ENCODE measurements around the gene CTSG.
"Not testable (repeated sequence)": the region's sequence is repeated elsewhere in the genome, so short reads cannot be mapped to it uniquely, and the experiment has no call there.

Gene CTSG

DNA sequence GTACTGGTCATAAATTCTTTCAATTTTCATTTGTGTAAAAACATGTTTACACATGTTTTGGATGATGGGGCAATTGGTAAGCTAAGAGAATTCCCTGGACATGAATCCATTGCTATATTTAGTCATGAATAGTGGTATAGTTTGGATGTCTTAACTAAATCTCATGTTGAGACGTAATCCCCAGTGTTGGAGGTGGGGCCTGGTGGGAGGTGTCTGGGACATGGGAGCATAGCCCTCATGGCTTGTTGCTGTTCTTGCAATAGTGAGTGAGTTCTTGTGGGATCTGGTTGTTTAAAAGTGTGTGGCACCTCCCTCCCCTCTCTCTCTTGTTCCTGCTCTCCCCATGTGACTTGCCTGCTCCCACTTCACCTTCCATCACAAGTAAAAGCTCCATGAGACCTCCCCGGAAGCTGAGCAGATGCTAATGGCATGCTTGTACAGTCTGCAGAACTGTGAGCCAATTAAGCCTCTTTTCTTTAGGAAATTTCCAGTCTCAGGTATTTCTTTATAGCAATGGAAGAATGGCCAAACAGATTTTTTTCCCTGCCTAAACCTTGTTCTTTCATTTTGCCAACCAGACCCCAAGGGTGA lies 33.6 kb downstream of the CTSG start:
- DNase-seq (ENCODE audit: low spot score) = no peak

DNA sequence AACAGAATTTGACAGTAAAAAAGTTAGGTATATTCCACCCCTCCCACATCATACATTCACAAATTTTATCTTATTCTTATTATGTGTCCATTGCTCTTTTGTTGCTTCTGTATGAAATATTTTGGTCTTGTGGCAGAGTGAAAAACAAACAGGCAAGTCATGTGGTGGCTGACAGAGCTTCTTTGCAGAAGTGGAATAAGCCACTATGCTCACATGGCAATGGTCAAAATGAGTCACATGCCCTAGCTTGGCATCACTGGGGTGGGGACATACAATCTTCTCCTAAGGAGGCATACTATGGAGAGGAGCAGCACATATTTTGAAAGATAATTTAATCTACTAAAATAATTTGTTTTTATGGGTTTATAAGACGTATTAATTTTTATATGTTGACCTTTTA lies 40.3 kb downstream of the CTSG start:
- DNase-seq (ENCODE audit: low spot score) = no peak

DNA sequence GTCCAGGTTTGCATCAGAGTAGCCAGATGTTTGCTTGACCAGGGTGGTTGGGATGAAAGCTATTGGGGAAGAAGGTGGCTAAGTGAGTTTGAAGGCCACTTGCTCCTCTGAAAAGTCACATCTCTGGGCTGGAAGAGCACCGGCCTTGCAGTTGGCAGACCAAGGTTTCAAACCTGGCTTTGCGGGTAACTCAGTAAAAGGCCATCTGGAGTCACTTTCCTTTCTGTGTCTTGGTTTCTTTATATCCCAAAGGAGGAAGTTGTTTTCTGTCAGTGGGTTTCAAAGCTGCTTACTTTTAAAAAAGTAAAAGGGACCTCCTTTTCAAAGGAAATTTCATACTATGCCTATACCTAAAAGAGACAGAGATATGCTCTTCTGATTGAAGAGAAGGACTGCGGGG lies 41.8 kb downstream of the CTSG start:
- no peak for DNase-seq (ENCODE audit: low spot score)

DNA sequence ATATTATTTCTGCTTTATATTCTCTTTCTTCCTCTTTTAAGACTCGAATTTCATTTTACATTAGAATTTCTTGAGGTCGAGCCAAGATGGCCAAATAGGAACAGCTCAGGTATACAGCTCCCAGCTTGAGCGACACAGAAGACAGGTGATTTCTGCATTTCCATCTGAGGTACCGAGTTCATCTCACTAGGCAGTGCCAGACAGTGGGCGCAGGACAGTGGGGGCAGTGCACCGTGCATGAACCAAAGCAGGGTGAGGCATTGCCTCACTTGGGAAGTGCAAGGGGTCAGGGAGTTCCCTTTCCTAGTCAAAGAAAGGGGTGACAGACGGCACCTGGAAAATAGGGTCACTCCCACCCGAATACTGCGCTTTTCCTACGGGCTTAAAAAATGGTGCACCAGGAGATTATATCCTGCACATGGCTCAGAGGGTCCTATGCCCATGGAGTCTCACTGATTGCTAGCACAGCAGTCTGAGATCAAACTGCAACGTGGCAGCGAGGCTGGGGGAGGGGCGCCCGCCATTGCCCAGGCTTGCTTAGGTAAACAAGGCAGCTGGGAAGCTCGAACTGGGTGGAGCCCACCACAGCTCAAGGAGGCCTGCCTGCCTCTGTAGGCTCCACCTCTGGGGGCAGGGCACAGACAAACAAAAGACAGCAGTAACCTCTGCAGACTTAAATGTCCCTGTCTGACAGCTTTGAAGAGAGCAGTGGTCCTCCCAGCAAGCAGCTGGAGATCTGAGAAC lies 50.0 kb downstream of the CTSG start:
- DNase-seq (ENCODE audit: low spot score) = not testable (repeated sequence)
